GM12878 (cell line): Measurements from ENCODE around the gene LITAF. TPM values are rescaled to one million over a fixed set of nuclear protein-coding genes. Genes with fewer than 3 reads are reported as not detected.

Source experiments
- ATAC-seq: fragments of 200-7000 bp; cut with Tn5 transposase; 3 replicates; pipeline ENCODE4 v1.9.1; 2020; ENCODE audit warnings: mild to moderate bottlenecking, moderate library complexity
- BruUV-seq: library from RNA; stranded (reverse); fragments of 400-500 nt; replicated peaks from 2 replicates; lab custom pipeline; 2021; lab: Mats Ljungman, UMichigan
- CTCF ChIA-PET: fragments of 300-600 bp; sonication (Branson Sonifier 250); formaldehyde crosslinking; extraction: SDS; loops from one replicate; lab custom pipeline; 2021; ENCODE audit warnings: inconsistent platforms; lab: Yijun Ruan, JAX
- POLR2A ChIA-PET: fragments of 350-600 bp; formaldehyde crosslinking; extraction: SDS; loops from one replicate; lab custom pipeline; 2021; ENCODE audit warnings: inconsistent platforms; lab: Charles Lee
- RAD21 ChIA-PET: fragments of 300-600 bp; sonication (Branson Sonifier 250); formaldehyde crosslinking; loops from one replicate; lab custom pipeline; 2023; ENCODE audit warnings: antibody characterized with exemption; ENCODE audit not compliant: unreplicated experiment; lab: Charles Lee
- SMC1A ChIA-PET: fragments of 300-600 bp; sonication (Branson Sonifier 250); formaldehyde crosslinking; loops from one replicate; lab custom pipeline; 2023; ENCODE audit not compliant: unreplicated experiment, uncharacterized antibody; lab: Charles Lee
- DNase-seq: peaks from one replicate; pipeline ENCODE4 v3.0.0-alpha.2; 2011; ENCODE audit warnings: low read depth, low spot score
- FAIRE-seq: peaks from 3 replicates; lab custom pipeline; 2011; peaks lifted over from hg19 to GRCh38; lab: Jason Lieb, UNC
- H2AFZ ChIP-seq: 2 replicates; pipeline ENCODE4 v1.6.0; 2011; ENCODE audit warnings: low read depth, low read length, control low read depth; ENCODE audit not compliant: control insufficient read depth
- H3K27ac ChIP-seq: 2 replicates; pipeline ENCODE4 v1.5.1; 2011; ENCODE audit warnings: control low read depth; ENCODE audit not compliant: control insufficient read depth, insufficient read depth
- H3K27me3 ChIP-seq, 2 experiments: replicated peaks in 1 of 2; 2 replicates each; pipeline versions ENCODE4 v1.6.0 to v1.6.1; 2011; ENCODE audit warnings: low read length in 1 of 2; ENCODE audit not compliant: control insufficient read depth in 2 of 2, insufficient read depth in 2 of 2
- H3K36me3 ChIP-seq, 2 experiments: 2 replicates each; pipeline ENCODE4 v1.5.1; 2011; ENCODE audit warnings: low read length in 1 of 2; ENCODE audit not compliant: control insufficient read depth in 2 of 2, insufficient read depth in 2 of 2
- H3K4me1 ChIP-seq: 2 replicates; pipeline ENCODE4 v1.6.1; 2011; ENCODE audit warnings: mild to moderate bottlenecking, low read length, moderate library complexity, mixed read lengths; ENCODE audit not compliant: control insufficient read depth, insufficient read depth
- H3K4me2 ChIP-seq: 2 replicates; pipeline ENCODE4 v1.6.0; 2011; ENCODE audit warnings: control low read depth; ENCODE audit not compliant: control insufficient read depth, insufficient read depth
- H3K4me3 ChIP-seq: fragments of 200-600 bp; sonication (generic); 2 replicates; pipeline ENCODE4 v1.5.1; 2016
- H3K79me2 ChIP-seq: 2 replicates; pipeline ENCODE4 v1.6.0; 2011; ENCODE audit warnings: low read length; ENCODE audit not compliant: control insufficient read depth, insufficient read depth
- H3K9ac ChIP-seq: 2 replicates; pipeline ENCODE4 v1.8.0; 2011; ENCODE audit warnings: low read length, control low read depth, mixed read lengths; ENCODE audit not compliant: control insufficient read depth, insufficient read depth
- H3K9me3 ChIP-seq: replicated peaks from 3 replicates; pipeline ENCODE4 v1.5.1; 2011; ENCODE audit warnings: mild to moderate bottlenecking, low read length; ENCODE audit not compliant: control insufficient read depth, insufficient read depth
- H4K20me1 ChIP-seq: 2 replicates; pipeline ENCODE4 v1.6.0; 2011; ENCODE audit not compliant: control insufficient read depth, insufficient read depth
- BMI1 ChIP-seq: fragments of 450-650 bp; IDR thresholded peaks from 2 replicates; pipeline ENCODE4 v1.6.1; 2016; ENCODE audit warnings: mild to moderate bottlenecking, moderate library complexity, borderline replicate concordance
- EED ChIP-seq: sonication (generic); IDR thresholded peaks from 2 replicates; pipeline ENCODE4 v1.6.1; 2016; ENCODE audit warnings: antibody characterized with exemption, low read depth
- HDAC2 ChIP-seq: fragments of 200-600 bp; sonication (generic); IDR thresholded peaks from 2 replicates; pipeline ENCODE4 v1.6.1; 2017
- HDAC6 ChIP-seq: fragments of 200-600 bp; sonication (generic); IDR thresholded peaks from one replicate; pipeline ENCODE4 v1.8.0; 2017; ENCODE audit warnings: antibody characterized with exemption; ENCODE audit not compliant: unreplicated experiment
- JUNB ChIP-seq: IDR thresholded peaks from 2 replicates; pipeline ENCODE4 v1.6.1; 2016; ENCODE audit warnings: antibody characterized with exemption, mild to moderate bottlenecking
- KAT2A ChIP-seq: conservative IDR thresholded peaks from 2 replicates; pipeline ENCODE4 v1.6.1; 2011; ENCODE audit warnings: low read depth, low read length; ENCODE audit not compliant: control insufficient read depth
- MEF2A ChIP-seq: IDR thresholded peaks from 2 replicates; pipeline ENCODE4 v1.6.1; 2011; ENCODE audit warnings: low read depth, mild to moderate bottlenecking, low read length, moderate library complexity; ENCODE audit not compliant: insufficient read depth
- MTA2 ChIP-seq: fragments of 450-650 bp; IDR thresholded peaks from 2 replicates; pipeline ENCODE4 v1.6.1; 2016; ENCODE audit warnings: low read depth, mild to moderate bottlenecking, moderate library complexity
- NBN ChIP-seq: fragments of 450-650 bp; IDR thresholded peaks from 2 replicates; pipeline ENCODE4 v1.6.1; 2016
- POU2F2 ChIP-seq: IDR thresholded peaks from 3 replicates; pipeline ENCODE4 v1.6.1; 2011; ENCODE audit warnings: low read depth, mild to moderate bottlenecking, low read length, borderline replicate concordance
- SIN3A ChIP-seq: IDR thresholded peaks from 2 replicates; pipeline ENCODE4 v1.6.1; 2012; ENCODE audit warnings: low read depth, low read length, improper control_type of control experiment
- SIX5 ChIP-seq: IDR thresholded peaks from 2 replicates; pipeline ENCODE4 v1.6.1; 2011; ENCODE audit warnings: mild to moderate bottlenecking, low read depth, low read length, moderate library complexity; ENCODE audit not compliant: severe bottlenecking
- STAT3 ChIP-seq: IDR thresholded peaks from 2 replicates; pipeline ENCODE4 v1.6.1; 2011; ENCODE audit warnings: low read depth, low read length, improper control_type of control experiment
- TCF3 ChIP-seq: IDR thresholded peaks from 2 replicates; pipeline ENCODE4 v1.6.1; 2012; ENCODE audit warnings: low read depth, mild to moderate bottlenecking, low read length, borderline replicate concordance; ENCODE audit not compliant: insufficient read depth
- USF1 ChIP-seq: IDR thresholded peaks from 2 replicates; pipeline ENCODE4 v1.6.1; 2011; ENCODE audit warnings: borderline replicate concordance, low read depth, mild to moderate bottlenecking, moderate library complexity, mixed read lengths, low read length; ENCODE audit not compliant: insufficient read depth; ENCODE audit errors: extremely low read length
- ZSCAN29 ChIP-seq: fragments of 450-650 bp; IDR thresholded peaks from 2 replicates; pipeline ENCODE4 v1.6.1; 2017; ENCODE audit warnings: mild to moderate bottlenecking, moderate library complexity
- WGBS: methylation state at CpG from one replicate; pipeline ENCODE4 v1.1.6; 2016; ENCODE audit warnings: low lambda C conversion rate; ENCODE audit not compliant: insufficient replicate concordance, insufficient coverage; ENCODE audit errors: missing lambda C conversion rate; 5-methylcytosine and 5-hydroxymethylcytosine counted together
- in situ Hi-C: fragments of 300-500 bp; cut with MboI; formaldehyde crosslinking; loops from 9 replicates; pipeline ENCODE4 v1.14.3; 2018; ENCODE audit warnings: mixed read lengths
- intact Hi-C: fragments of 100-400 bp; cut with micrococcal nuclease; formaldehyde crosslinking; loops from one replicate; pipeline ENCODE4 v1.14.2; 2022; ENCODE audit not compliant: unreplicated experiment
- polyA plus RNA-seq, 11 experiments: library from polyadenylated mRNA; depleted of rRNA in 4 of 11; unstranded in 6 of 11; stranded (reverse) in 5 of 11; fragments of >200 nt; fragmentation: Nextera tagmentation in 4 of 11; fragmentation: Illumina TruSeq in 1 of 11; extraction: Ambion mirVana in 4 of 11; extraction: Trizol in 1 of 11; gene quantifications; 1 replicate in 1 of 11; 2 replicates in 10 of 11; pipeline versions ENCODE4 v1.2.1 to v1.2.3, GENCODE V29; 2011 to 2016; ENCODE audit warnings: inconsistent platforms in 2 of 11, missing spikeins in 2 of 11, low read depth in 1 of 11
- total RNA-seq, 4 experiments: library from RNA; depleted of rRNA in 3 of 4; stranded (reverse); fragments of >200 nt in 3 of 4; fragmentation: Illumina TruSeq in 1 of 4; extraction: Trizol in 1 of 4; gene quantifications; 2 replicates each; pipeline versions ENCODE4 v1.2.1 to v1.2.3, GENCODE V29; 2013 to 2021

Gene LITAF
- total and polyA plus RNA-seq, 10 of the 15 experiments (the other 5 are each of a cell fraction or from before 2014, with no cell fraction given): 99.2 to 211 (median 147) TPM

- no peak overlapping the region for H3K4me3 ChIP-seq
- no TSS peak for BruUV-seq
- ATAC-seq (no peak), DNase-seq (no peak), FAIRE-seq (no peak)
- H2AFZ ChIP-seq: no peak overlapping the region
- peaks cover 4% of the 10 kb centered on the region; the same call in 1 of the 2 replicates for H3K4me1 ChIP-seq
- no peak overlapping the region for H3K4me2 ChIP-seq
- CTCF ChIA-PET: no interaction called here
- SMC1A ChIA-PET: no interaction called here
- RAD21 ChIA-PET: no interaction called here
- no peaks in the 10 kb centered on the region for H4K20me1 ChIP-seq
- WGBS: 86% methylated on average over 5 of the region's 5 CpGs
- no peaks in the 10 kb centered on the region for H3K9me3 ChIP-seq
- TF ChIP-seq HDAC2: no peak
- no peak for TF ChIP-seq SIN3A
- no peak for TF ChIP-seq HDAC6
- TF ChIP-seq NBN: no peak
- no peak for TF ChIP-seq MEF2A
- no peak for TF ChIP-seq POU2F2
- no peak for TF ChIP-seq KAT2A
- TF ChIP-seq JUNB: no peak
- no peak for TF ChIP-seq BMI1
- no peak for TF ChIP-seq EED
- no peak for TF ChIP-seq SIX5
- no peak for TF ChIP-seq ZSCAN29
- no peak for TF ChIP-seq TCF3
- TF ChIP-seq MTA2: no peak
- TF ChIP-seq USF1: no peak
- no peak for TF ChIP-seq STAT3
- H3K27me3 ChIP-seq: no peaks in the 10 kb centered on the region; a peak in 1 of 4 replicates
- H3K36me3 ChIP-seq: no peaks in the 10 kb centered on the region
- intact Hi-C loops (no loop called here), in situ Hi-C loops (no loop called here)
- POLR2A ChIA-PET: no interaction called here
- H3K79me2 ChIP-seq: no peaks in the 10 kb centered on the region
- no peak overlapping the region for H3K9ac ChIP-seq
- H3K27ac ChIP-seq: no peak overlapping the region
Measured at GRCh38 chr16:11605891-11606290, 19.2 kb upstream of the LITAF start.
